Stimulated activated CD4-positive, alpha-beta T cell treated with anti-CD3 and anti-CD28 coated beads, Interleukin-15, amount 100 ng/mL, for 24 hours (primary cell): Measurements from ENCODE around the gene IL1R2.
A peak's percentile ranks its signal among the peaks of the same experiment; 100 is the strongest.
"Not testable (repeated sequence)": the region's sequence is repeated elsewhere in the genome, so short reads cannot be mapped to it uniquely, and the experiment has no call there.

Source experiments
- DNase-seq: peaks from one replicate; pipeline ENCODE4 v3.0.0-alpha.2; 2020

IL1R2 gene

DNA sequence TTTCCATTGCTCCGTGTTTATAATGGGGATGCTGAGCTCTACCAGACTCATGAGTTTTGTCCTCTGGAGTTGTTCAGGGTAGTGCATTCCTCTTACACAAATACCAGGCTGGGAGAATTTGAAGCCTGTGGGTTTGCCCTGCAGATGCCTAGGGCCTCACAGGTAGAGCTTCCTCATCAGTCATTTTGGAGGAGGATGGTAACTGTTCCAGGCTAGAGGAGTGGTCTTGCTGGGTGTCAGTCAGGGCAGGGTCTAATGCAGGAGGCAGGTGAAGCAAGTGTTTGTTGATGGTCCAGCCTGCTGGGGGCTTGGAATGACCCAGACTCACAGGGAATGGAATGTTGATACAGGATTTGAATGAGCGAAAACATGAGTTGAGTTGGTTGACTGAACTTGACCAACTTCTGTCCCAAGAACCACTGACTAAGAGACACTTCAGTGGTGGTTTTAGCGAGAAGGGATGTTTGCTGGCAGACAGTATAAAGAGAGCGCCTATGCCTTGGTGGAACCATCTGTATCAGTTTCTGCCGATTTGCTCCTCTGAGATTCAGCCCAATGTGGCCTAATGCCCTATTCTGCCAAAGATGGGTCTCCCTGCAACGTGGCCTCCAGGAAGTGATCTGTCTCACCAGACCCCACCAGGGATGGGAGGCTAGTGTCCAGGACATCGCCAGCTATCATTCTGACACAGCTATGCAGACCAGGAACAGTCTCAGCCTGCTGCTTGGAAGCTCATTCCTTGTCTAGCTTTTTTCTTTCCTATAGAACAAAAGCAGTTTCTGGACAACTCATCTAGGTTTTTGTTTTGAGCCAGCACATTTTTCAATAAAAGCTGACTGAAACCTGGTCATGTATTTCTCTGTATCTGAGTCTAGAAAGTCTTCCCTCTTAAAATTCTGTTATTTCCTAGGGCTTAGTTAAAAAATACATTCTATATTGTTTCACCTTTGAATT is 9.3 kb downstream of the IL1R2 start:
- peak; percentile 48 for DNase-seq

DNA sequence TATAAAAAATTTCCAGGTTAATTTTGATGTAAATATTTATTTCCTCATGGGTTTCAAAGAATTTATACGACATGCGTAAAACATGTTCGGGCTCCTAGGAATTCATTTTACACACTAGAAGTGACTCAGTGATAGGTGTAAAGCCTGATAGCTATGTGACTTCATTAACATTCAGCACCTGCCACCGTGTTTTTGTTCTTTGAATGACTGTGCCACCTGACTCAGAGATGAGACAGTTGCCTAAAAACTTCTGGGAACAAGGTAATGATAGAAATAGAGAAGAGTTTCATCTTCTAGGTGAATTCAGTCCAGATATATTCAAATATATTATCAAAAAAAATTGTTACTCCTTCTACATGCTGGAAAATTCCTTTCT is 10.0 kb downstream of the IL1R2 start:
- peak; percentile 66 for DNase-seq

DNA sequence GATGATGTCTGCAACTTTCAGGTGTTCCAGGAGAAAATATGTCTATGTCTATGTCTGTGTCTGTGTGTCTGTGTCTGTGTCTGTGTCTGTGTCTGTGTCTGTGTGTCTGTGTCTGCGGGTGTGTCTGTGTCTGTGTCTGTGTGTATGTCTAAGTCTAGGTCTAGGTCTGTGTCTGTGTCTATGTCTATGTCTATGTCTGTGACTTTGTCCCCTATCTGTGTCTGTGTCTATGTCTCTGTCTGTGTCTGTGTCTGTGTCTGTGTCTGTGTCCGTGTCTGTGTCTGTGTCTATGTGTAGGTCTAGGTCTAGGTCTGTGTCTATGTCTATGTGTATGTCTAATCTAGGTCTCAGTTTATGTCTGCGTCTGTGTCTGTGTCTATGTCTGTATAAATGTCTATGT is 10.5 kb downstream of the IL1R2 start:
- DNase-seq, result no peak

DNA sequence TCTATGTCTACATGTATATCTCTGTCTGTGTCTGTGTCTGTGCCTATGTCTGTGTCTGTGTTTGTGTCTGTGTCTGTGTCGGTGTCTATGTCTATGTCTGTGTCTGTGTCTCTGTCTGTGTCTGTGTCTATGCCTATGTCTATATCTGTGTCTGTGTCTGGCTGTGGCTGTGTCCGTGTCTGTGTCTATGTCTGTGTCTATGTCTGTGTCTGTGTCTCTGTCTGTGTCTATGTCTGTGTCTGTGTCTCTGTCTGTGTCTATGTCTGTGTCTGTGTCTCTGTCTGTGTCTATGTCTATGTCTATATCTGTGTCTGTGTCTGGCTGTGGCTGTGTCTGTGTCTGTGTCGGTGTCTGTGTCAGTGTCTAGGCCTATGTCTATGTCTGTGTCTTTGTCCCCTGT is 11.1 kb downstream of the IL1R2 start:
- DNase-seq, result not testable (repeated sequence)

DNA sequence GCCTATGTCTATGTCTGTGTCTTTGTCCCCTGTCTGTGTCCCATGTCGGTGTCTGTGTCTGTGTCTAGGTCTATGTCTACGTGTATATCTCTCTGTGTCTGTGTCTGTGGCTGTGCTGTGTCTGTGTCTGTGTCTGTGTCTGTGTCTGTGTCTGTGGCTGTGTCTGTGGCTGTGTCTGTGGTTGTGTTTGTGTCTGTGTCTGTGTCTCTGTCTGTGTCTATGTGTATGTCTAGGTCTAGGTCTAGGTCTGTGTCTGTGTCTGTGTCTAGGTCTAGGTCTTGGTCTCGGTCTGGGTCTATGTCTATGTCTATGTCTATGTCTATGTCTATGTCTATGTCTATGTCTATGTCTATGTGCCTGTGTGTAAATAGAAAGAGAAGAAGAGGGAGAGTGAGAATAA is 11.9 kb downstream of the IL1R2 start:
- DNase-seq, result no peak

DNA sequence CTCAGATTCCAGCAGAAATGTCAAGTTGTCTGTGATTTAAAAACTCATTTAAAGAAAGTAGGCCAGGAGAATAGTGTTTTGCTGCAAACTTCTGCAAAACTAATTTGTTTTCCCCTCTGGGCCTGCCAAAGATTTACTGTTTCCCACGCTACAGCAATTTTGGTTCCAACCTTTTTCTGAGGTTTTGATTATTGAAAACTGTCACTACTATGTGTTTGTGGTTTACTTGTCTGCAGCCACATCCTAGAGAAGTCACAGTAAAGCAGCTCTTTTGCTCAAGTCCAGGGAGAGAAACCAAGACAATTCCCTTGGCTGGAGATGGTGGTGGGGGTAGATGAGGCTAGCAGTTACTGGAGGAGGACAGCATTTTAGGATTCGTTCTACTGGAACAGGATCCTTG is 12.8 kb downstream of the IL1R2 start:
- DNase-seq, result no peak

DNA sequence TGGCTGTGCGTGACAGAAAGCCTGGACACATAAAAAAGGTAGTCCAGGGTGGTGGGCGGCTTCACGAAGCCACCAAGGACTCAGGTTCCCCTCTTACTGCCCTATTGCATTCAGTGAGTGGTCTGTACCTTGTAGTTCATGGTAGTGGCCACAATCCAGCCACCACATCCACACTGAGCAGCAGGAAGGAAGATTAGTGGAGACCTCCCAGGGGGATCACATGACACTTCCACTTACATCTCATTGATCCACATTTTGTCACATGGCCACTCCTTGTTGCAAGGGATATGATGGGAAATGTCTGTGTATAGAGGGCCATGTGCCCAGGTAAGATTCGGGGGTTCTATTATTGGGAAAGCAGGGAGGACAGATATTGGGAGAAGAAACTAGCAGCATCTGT is 13.7 kb downstream of the IL1R2 start:
- no peak for DNase-seq

DNA sequence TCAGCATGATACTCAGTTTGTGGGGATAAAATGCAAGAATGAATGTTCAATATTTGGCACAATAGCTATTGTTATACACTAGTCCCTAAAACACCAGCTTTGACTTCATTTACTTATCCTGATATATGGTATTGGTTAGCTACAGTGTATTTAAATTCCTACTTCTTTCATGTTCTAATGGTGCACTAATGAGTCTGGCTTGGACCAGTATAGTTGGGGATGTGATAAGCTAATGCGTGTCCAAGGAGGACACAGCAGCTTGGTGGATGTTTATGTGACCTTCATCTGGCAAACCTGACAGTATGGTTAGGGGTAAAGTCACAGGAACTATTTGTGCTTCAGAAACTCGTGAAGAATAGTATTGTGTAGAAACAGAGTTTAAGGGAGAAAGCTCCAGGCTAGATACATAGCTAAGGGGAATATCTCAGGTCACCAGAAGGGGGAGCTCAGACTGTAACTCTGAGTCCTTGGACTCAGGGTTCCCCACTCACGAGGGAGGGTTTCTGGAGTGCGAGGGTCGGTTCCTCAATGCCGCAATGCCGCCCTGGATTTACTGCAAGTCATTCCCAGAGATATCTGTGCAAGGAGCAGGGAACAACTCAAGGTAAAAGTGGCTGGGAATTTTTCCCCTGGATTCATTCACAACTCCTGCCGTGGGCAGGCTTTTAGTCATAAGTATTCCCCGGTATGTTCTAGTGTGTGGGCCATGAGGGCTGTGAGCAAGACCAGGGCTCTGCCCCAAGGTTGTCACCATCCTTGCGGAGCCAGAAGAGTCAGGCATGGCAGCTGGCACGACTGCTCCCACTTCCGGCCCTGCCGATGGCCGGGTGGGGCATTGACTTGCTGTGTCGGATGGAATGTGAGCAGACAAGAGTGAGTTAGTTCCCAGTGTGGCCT is 14.5 kb downstream of the IL1R2 start:
- DNase-seq, result peak; percentile 65

DNA sequence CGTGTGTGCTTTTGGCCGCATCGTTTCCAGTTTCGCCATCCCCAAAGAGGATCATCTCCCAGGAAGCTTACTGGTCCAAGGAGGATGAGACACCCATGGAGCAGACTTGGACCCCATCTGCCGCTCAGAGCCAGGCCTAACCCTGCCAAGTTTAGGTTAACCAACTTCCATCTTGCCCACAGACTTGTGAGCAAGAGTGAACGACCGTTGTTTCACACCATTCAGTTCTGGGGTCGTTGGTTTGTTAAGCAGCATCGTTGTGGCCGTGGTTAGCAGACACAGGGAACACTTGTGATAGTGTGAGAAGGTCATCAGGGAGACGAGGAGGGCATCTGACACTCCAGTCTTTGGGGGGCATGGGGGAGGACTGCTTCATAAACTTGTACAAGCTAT is 15.1 kb downstream of the IL1R2 start:
- no peak for DNase-seq

DNA sequence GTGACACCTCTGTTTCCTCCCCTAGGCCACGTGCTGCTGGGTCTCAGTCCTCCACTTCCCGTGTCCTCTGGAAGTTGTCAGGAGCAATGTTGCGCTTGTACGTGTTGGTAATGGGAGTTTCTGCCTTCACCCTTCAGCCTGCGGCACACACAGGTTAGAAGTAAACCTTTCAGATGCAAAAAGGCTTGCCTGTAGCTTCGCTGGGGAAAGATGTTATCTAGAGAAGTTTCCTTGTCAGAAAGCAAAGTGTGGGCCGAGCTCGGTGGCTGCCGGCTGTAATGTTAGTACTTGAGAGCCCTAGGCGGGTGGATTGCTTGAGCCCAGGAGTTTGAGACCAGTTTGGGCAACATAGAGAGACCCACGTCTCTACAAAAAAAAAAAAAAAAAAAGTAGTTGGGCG is 16.7 kb downstream of the IL1R2 start:
- no peak for DNase-seq

DNA sequence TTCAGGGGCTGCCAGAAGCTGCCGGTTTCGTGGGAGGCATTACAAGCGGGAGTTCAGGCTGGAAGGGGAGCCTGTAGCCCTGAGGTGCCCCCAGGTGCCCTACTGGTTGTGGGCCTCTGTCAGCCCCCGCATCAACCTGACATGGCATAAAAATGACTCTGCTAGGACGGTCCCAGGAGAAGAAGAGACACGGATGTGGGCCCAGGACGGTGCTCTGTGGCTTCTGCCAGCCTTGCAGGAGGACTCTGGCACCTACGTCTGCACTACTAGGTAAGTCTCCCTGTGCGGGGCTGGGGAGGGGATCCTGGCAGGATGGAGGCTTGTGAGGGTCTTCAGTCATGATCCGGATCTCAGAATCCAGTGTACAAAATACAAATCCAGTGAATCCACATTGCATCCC is 17.8 kb downstream of the IL1R2 start:
- no peak for DNase-seq

DNA sequence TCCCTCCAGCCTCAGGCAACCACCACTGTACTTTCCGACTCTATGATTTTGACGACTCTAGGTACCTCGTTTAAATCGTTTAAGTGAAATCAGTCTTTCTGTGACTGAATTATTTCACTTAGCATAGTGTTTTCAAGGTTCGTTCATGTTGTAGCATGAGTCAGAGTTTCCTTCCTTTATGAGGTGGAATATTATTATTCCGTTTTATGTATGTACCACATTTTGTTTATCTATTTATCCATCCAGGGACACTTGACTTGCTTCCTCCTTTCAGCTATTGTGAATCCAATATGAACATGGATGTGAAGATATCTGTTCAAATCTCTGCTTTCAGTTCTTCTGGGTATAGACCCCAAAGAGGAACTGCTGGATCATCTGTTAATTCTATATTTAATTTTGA is 19.1 kb downstream of the IL1R2 start:
- no peak for DNase-seq

DNA sequence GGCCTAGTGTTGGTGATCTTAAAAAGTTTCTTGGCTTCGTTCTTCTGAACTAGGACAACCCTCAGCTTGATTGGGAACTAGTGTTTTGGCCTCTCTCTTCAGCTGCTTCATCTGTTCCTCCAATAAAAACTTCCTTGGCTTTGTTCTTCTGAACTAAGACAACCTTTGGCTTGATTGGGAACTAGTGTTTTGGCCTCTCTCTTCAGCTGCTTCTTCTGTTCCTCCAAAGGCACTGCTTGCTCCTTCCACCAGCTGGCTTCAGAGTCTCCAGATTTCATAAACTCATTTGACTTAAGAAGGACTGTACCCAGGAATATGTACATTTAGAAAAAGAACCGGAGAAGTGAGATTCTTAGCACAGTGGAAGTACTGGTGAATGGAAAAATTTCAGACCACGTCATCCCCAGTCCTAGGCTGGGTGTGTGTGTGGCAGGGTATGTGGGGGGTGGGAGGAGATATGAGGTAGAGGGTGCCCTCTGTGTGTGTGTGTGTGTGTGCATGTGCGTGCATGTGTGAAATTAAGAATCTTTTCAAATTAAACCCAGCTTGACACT is 20.4 kb downstream of the IL1R2 start:
- DNase-seq, result no peak

DNA sequence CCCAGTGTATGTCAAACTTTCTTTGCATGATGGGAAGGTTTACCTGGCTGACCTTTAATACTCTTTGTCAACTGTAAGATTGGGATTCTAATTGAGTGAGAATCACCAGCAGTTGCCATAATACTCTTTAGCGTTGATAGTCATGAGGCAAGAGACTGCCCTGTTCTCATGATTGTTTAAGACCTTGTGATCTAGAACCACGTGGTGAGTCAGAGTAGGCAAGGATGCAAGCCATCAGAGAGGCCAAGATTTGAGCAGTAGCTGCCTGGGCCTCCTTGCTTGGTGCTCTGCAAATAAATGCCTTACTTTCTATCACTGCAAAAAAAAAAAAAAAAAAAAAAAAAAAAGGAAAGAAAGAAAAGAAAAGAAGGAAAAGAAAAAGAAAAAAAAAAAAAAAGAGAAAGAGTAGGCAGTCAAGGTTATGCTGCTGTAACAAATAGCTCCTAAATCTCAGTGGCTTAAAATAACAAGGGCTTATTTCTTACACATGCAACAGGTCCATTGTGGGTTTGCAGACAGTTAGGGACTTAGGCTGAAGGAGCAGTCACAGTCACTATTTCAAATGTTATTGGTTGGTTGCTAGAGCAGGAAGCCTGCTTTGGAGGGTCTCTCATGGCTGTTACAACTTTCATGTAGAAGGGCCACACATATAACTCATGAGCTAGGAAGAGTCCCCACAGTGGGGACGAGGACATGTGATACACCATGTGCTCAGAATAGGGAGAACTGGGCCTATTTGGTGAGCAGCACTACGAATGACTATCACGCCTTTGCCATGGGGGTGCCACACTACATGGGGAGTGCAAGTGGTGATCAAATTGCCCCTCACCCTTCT is 21.7 kb downstream of the IL1R2 start:
- DNase-seq, result peak; percentile 42

DNA sequence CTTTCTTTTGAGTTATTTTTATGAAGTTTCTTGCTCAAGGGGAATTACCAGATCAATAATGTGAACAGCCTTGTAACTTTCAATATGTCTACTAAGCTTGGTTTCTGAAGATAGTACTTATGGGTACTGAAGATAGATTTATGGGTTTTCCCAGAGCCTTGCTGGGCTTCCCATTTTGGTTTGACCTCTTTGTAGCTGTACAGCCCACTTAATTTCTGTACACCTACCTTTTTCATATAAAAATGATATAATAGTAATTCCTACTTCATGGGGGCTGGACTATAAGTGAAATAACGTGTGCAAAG is 22.2 kb downstream of the IL1R2 start:
- no peak for DNase-seq

DNA sequence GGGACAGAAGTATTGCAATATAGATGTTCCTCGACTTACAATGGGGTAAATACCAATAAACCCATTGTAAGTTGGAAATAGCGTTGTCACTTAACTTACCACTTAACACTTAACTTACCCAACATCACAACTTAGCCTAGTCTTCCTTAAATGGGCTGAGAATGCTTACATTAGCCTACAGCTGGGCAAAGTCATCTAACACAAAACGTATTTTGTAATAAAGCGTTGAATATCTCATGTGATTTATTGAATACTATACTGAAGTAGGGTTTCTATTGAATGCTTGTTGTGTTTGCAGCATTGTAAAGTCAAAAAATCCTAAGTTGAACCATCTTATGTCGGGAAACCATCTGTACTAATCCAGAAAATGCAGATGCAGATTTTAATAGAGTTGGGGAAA is 23.6 kb downstream of the IL1R2 start:
- no peak for DNase-seq

DNA sequence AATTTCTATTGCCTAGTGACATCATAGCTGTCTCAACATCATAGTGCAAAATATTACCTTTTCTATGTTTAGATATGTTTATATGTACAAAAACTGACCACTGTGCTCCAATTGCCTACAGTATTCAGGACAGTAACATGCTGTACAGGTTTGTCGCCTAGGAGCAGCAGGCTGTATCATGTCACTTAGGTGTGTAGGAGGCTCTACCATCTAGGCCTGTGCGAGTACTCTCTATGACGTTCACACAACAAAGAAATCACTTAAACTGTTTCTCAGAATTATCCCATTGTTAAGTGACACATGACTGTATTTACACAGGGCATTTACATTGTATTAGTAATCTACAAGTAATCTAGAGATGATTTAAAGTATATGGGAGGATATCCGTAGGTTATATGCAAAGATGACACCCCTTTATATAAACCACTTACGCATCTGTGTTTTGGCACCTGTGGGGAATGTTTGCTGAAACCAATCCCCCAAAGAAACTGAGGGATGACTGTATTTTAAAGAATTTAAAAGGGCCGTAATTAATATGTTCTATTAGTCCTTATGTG is 24.7 kb downstream of the IL1R2 start:
- DNase-seq, result no peak

DNA sequence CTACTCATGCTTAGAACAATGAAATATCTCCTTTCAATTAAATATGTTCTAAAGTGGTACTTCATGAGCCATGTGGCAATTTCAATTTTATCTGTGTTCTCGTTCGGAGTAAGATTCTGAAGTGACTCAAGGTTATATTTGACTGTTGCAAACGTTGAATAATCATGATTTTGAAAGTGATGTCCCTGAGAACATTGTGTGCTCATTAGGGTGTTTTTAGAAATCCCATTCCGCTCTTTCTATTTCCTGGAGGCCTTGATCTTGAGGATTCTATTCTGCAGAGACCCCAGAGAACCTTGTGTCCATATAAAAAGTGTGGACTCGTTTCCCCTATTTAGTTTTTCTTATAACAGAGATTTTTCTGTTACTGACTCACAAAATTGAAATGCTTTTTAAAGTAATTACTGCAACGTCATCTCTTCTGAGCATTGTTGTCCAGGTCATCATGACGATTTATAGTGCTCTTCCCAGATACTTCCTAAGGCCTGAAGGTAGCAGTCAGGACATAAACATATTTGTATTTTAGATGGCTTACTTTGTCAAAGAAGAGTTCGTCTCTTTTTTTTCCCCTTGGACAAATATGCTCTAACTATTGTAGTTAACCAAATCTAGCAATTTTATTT is 27.2 kb downstream of the IL1R2 start:
- no peak for DNase-seq

DNA sequence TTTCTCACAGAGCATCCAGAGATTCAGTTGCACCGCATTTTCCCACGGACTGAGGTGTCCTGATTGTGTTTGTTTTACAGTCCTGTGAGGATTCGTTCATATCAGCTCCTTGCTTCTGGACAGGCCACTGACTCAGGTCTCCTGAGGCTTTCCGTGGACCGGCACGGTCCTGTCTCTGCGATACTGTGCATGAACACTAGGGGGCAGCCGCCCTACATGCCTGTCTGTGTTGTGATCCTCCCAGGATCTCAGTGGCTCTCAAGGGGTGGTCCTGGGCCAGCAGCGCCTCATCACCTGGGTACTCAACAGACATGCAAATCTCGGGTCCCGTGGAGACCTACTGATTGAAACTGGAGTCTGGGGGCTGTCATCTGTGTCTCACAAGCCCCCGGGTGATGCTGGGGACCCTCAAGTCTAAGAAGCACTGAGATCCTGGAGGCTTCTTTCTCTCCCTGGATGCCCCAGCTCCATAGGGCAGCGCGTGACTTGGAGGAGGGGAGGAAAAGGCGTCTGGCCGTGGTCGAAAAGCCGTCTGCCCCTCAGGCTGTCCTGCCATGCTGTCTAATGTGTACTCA is 28.9 kb downstream of the IL1R2 start:
- peak; percentile 92 for DNase-seq

DNA sequence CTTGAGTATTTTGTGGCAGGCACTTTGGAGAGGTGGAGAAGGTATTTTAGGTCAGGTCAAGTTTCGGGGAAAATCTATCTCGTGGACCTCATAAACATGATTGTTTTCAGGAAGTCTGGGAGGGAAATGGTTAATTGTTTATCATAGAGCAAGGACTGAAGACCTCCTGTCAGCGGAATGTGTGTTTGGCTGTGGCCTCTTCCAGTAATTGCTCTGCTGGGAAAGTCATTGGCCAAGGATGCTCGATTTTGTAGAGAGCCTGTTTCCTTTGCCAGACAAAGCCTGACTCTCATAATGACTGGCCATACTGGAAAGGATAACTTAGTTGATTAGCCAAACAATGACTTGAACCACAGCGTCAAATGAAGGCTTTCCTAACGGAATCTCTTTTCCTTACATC is 30.0 kb downstream of the IL1R2 start:
- no peak for DNase-seq

DNA sequence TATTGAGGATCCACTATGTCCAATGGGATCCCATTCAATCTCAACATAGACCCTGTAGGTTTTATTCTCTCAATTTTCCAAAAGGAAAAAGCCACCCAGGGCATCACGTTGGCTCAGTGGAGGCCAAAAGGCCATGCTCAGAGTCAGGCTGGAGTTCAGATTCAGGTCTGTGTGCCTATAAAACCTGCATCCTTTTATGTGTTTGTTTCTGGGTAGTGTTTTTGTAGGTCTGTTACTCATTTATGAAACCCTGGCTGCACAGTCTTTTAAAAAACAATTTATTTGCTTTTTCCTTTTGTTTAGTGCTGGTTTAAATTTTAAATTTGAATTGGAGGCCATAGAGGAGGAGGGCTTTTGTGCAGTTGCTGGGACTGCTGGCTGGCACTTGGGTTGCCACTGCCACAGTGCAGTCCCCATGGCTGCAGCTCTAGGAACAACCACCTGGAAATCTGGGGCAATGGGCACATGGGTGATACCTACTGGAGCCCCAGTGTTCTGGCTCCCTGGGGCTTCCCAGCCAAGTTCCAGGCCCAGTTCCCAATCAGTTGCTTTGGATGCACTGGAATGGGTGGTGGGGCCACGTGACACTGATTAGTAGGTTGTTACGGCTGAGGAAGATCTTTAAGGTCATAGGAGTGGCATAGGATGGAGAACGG is 31.3 kb downstream of the IL1R2 start:
- DNase-seq, result no peak
